GM19463 (cell line): ENCODE results near the gene RIPOR1.

Source experiments
- ATAC-seq: cut with Tn5 transposase; IDR thresholded peaks from one replicate; pipeline ENCODE4 v1.9.1; 2021; ENCODE audit warnings: mild to moderate bottlenecking, moderate library complexity; ENCODE audit not compliant: unreplicated experiment

RIPOR1 gene

GRCh38 chr16:67549936-67550335 is 21.3 kb downstream of the RIPOR1 start:
- ATAC-seq: no peak

DNA sequence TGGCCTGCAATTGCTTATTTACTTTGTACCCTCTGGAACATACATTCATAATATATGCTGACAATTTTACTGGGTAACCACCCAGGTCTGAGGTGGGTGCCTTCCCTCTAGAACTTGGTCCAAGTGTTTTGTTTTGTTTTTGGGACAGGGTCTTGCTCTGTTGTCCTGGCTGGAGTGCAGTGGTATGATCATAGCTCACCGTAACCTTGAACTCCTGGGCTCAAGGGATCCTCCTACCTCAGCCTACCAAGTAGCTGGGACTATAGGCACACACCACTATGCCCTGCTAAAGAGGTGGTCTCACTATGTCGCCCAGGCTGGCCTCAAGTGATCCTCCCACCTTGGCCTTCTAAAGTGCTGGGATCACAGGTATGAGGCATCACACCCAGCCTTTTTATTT is 22.5 kb downstream of the RIPOR1 start:
- ATAC-seq: no peak

DNA sequence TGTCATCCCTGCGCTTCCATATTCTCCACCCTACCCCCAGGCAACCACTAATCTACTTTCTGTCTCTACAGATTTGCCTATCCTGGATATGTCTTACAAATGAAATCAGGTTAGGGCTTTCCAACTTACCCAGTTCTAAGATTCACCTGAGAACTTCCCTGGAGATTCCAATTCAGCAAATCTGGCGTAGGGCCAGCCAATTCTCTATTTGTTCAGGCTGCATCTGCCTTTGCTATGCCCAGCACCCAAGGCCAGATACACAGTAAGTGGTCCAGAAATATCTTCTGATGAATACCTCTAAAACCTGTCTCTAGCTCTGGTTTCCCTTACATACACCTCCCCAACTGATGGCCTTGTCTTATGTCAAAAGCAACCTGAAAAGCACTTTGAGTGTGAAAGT is 23.3 kb downstream of the RIPOR1 start:
- ATAC-seq: no peak

- no peak for ATAC-seq
These were observed 23.8 kb downstream of the RIPOR1 start for GRCh38 chr16:67552476-67552875.

DNA sequence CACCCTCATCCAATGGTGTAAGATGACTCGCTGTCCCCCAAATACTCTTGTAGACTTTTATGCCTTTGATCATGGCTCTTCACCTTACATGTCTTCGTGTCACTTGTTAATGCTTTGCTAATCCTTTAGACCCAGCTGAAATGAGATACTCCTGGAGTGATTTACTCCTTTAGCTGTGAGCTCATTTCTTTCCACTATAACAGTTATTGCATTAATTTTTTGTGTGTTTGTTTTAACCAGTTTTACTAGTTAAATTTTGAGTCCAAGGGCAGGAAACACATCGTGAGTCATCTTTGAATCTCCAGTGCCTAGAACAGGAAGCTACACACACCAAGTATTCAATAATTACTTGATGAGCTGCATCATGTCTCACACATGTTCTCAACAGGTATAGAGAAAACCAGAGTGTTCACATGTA is 27.2 kb downstream of the RIPOR1 start:
- no peak for ATAC-seq

DNA sequence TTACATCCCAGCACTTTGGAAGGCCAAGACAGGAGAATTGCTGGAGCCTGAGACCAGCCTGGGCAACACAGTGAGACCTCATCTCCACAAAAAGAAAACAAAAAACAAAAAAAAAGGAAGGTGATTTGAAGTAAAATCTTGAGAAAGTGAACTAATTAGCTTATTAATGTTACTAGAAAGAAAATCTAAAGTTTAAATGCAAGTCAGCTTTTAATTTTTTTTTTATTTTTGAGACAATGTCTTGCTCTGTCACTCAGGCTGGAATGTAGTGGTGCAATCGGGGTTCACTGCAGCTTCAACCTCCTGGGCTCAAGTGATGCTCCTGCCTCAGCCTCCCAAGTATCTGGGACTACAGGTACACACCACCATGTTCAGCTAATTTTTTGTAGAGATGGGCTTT is 30.2 kb downstream of the RIPOR1 start:
- ATAC-seq: no peak

GRCh38 chr16:67560827-67561342 is 32.3 kb downstream of the RIPOR1 start:
- ATAC-seq: no peak

DNA sequence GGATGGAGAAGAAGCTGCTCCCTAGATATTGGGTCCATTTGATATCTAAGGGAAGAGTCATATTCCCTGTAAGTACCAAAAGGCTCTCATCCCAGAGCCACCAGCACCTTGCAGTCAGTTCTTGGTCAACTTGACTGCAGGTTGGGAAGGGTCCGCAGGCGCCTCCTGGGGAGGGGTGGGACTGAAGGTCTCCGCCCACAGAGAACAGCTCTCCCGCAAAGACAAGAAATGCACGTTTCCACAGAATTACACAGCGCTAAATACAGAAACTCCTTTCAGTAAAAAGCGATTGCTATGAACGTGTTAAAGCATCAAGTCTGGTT is 32.8 kb downstream of the RIPOR1 start:
- ATAC-seq: no peak

GRCh38 chr16:67561824-67562525 is 33.3 kb downstream of the RIPOR1 start:
- peak; percentile 85 for ATAC-seq

- peak; percentile 41 for ATAC-seq
These were observed 33.9 kb downstream of the RIPOR1 start, which contains the start of gene CTCF for GRCh38 chr16:67562526-67562917. Gene CTCF, plus strand, starts transcription at chr16:67562526. Its CDS starts 48,307 bp downstream, at chr16:67610833.

- peak; percentile 2 for ATAC-seq
These were observed 34.5 kb downstream of the RIPOR1 start for GRCh38 chr16:67562918-67563707.

GRCh38 chr16:67563708-67564468 is 35.3 kb downstream of the RIPOR1 start:
- ATAC-seq: no peak

DNA sequence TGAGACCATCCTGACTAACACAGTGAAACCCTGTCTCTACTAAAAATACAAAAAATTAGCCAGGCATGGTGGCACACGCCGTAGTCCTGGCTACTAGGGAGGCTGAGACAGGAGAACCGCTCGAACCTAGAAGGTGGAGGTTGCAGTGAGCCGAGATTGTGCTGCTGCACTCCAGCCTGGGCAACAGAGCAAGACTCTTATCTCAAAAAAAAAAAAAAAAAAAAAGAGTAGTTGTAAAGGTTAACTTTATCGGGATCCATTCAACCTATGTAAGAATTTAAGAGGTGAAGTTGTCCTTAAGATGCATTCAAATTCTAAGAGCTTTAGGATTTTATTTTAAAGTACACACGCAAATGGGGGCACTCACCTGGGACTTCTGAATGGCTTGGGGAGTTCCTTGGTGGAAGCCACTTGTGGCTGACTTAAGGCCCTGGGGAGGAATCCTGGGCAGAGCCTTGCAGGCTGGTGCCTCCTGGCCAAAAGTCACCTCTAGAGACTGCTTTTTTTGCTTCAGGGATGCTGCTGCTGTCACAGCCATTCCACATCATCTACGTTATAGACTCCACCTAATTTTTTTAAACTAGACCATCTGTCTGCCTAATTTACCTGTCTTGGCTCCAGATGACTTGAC is 37.0 kb downstream of the RIPOR1 start:
- ATAC-seq: no peak

DNA sequence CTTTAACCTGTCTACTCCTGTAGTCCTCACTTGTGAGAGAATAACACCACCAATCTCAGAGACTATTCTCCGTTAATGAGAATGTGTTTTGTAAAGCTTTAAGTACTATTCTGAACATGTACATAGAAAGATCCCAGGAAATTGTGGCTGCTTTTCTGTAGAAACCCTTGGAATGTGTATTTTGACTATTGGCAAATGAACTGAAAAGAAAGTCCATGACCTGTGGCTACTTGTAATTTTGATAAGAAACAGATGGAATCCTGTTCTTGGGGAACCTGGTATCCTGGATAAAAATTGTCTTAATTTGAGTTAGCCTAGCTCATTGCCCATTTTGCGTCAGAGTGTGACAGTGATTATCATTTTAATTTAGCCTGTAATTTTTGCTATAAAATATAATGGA is 42.8 kb downstream of the RIPOR1 start:
- no peak for ATAC-seq

DNA sequence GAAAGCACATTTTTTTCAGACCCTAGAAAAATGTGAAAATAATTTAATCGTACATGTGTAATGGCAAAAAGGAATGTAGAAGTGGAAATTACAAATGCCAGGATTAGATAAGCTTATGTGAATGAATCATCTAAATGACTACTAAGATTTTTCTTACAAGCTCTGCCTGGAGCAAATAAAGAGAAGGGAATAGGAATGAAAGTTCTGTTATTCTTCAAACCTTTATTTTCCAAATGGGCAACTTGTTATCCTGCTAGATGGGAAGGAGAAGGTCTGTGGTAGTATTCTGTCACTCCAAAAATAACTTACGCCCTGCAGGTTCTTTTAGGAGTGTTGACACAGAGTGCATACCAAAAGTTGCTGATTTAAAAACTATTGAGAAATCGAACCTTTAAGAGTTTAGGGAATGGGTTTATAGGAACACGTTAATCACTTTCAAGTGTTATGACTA is 43.4 kb downstream of the RIPOR1 start:
- ATAC-seq: no peak

- ATAC-seq: no peak
These were observed 51.1 kb downstream of the RIPOR1 start for GRCh38 chr16:67579686-67580085.

DNA sequence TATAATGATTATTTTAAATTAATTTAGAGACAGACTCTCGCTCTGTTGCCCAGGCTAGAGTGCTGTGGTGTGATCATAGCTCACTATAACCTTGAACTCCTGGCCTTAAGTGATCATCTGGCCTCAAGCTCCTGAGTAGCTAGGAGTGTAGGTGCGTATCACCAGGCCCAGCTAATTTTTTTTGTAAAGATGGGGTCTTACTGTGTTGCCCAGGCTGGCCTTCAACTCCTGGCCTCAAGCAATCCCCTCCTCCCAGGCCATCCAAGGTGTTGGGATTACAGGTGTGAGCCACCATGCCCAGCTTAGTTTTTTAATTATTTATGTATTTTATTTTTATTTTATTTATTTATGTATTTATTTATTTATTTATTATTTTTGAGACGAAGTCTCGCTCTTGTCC is 51.6 kb downstream of the RIPOR1 start:
- no peak for ATAC-seq

- ATAC-seq: no peak
These were observed 64.7 kb downstream of the RIPOR1 start for GRCh38 chr16:67593288-67593687.

- no peak for ATAC-seq
These were observed 65.1 kb downstream of the RIPOR1 start for GRCh38 chr16:67593701-67594100.

GRCh38 chr16:67594256-67594915 is 65.8 kb downstream of the RIPOR1 start:
- no peak for ATAC-seq
